PC-3 (cell line): ENCODE measurements around the gene LMTK3.

Experiments used
- CTCF ChIP-seq: fragments of 300-600 bp; sonication (generic); conservative IDR thresholded peaks from 2 replicates; pipeline ENCODE4 v1.5.1; 2017; ENCODE audit warnings: antibody characterized with exemption, low read depth, mild to moderate bottlenecking, low read length
- EZH2 ChIP-seq: fragments of 300-600 bp; sonication (generic); IDR thresholded peaks from one replicate; pipeline ENCODE4 v1.6.1; 2017; ENCODE audit warnings: antibody characterized with exemption, mild to moderate bottlenecking, low read length; ENCODE audit not compliant: unreplicated experiment
- EZH2phosphoT487 ChIP-seq: fragments of 300-600 bp; sonication (generic); IDR thresholded peaks from 2 replicates; pipeline ENCODE4 v1.6.1; 2018; ENCODE audit warnings: mild to moderate bottlenecking, antibody characterized with exemption, low read length, borderline replicate concordance

GRCh38 chr19:48496959-48497727 is 14.5 kb downstream of the LMTK3 start:
- no peak for TF ChIP-seq EZH2
- TF ChIP-seq CTCF, result no peak
- TF ChIP-seq EZH2phosphoT487, result no peak
